Activated naive CD4-positive, alpha-beta T cell treated with anti-CD3 and anti-CD28 coated beads, Interleukin-2, amount 10 ng/mL, durations not matched to agents 7 days and 5 days (primary cell): ENCODE data around the gene ZNF200.
"Not testable (repeated sequence)": the region's sequence is repeated elsewhere in the genome, so short reads cannot be mapped to it uniquely, and the experiment has no call there.

ENCODE experiments used
- CTCF ChIA-PET: fragments of 350-600 bp; sonication (Branson Sonifier 250); formaldehyde crosslinking; loops from one replicate; lab custom pipeline; 2021; ENCODE audit warnings: antibody characterized with exemption; lab: Charles Lee
- DNase-seq: peaks from one replicate; pipeline ENCODE4 v3.0.0-alpha.2; 2020
- H3K27ac Mint-ChIP-seq: one replicate; pipeline ENCODE4 v1.8.0; 2021; ENCODE audit warnings: mild to moderate bottlenecking, moderate library complexity, mixed read lengths
- H3K27me3 Mint-ChIP-seq: one replicate; pipeline ENCODE4 v1.8.0; 2021; ENCODE audit warnings: mild to moderate bottlenecking, mixed read lengths
- H3K36me3 Mint-ChIP-seq: one replicate; pipeline ENCODE4 v1.8.0; 2021; ENCODE audit warnings: mixed read lengths
- H3K4me1 Mint-ChIP-seq: one replicate; pipeline ENCODE4 v1.8.0; 2021; ENCODE audit warnings: mixed read lengths
- H3K4me3 Mint-ChIP-seq: one replicate; pipeline ENCODE4 v1.8.0; 2021; ENCODE audit warnings: mild to moderate bottlenecking, moderate library complexity, mixed read lengths
- H3K9me3 Mint-ChIP-seq: one replicate; pipeline ENCODE4 v1.8.0; 2021; ENCODE audit warnings: mixed read lengths

ZNF200 gene

GRCh38 chr16:3241761-3242160 is 6.8 kb upstream of the ZNF200 start:
- no peak overlapping the region for H3K27ac Mint-ChIP-seq
- H3K27me3 Mint-ChIP-seq = peaks cover 8% of the 10 kb centered on the region
- DNase-seq = no peak
- H3K9me3 Mint-ChIP-seq = peaks cover 6% of the 10 kb centered on the region
- H3K4me3 Mint-ChIP-seq = no peak overlapping the region
- H3K4me1 Mint-ChIP-seq = no peaks in the 10 kb centered on the region
- H3K36me3 Mint-ChIP-seq = peaks cover 2% of the 10 kb centered on the region
- CTCF ChIA-PET = no interaction called here

- Mint-ChIP-seq H3K27ac (peak overlapping the region; percentile 91), H3K4me3 (peak overlapping the region; percentile 69), H3K27me3 (peaks cover 9% of the 10 kb centered on the region), H3K9me3 (peaks cover 26% of the 10 kb centered on the region), H3K4me1 (peaks cover 43% of the 10 kb centered on the region), H3K36me3 (peaks cover 37% of the 10 kb centered on the region)
- peak; percentile 72 for DNase-seq
- CTCF ChIA-PET = no interaction called here
Measured at GRCh38 chr16:3235856-3236669, 1.1 kb upstream of the ZNF200 start.

GRCh38 chr16:3234543-3234856 is 458 bp downstream of the ZNF200 start:
- CTCF ChIA-PET = no interaction called here
- no peak for DNase-seq
- Mint-ChIP-seq H3K27ac (peak overlapping the region; percentile 95), H3K4me3 (peak overlapping the region; percentile 91), H3K27me3 (peaks cover 9% of the 10 kb centered on the region), H3K36me3 (peaks cover 50% of the 10 kb centered on the region), H3K4me1 (peaks cover 43% of the 10 kb centered on the region), H3K9me3 (peaks cover 37% of the 10 kb centered on the region)

GRCh38 chr16:3223913-3224515 is 10.9 kb downstream of the ZNF200 start:
- Mint-ChIP-seq H3K4me3 (no peak overlapping the region), H3K4me1 (no peaks in the 10 kb centered on the region), H3K9me3 (peaks cover 61% of the 10 kb centered on the region), H3K36me3 (peaks cover 71% of the 10 kb centered on the region), H3K27me3 (no peaks in the 10 kb centered on the region), H3K27ac (no peak overlapping the region)
- CTCF ChIA-PET = no interaction called here
- no peak for DNase-seq

GRCh38 chr16:3220839-3221238 is 14.1 kb downstream of the ZNF200 start:
- H3K27ac Mint-ChIP-seq = no peak overlapping the region
- peaks cover 58% of the 10 kb centered on the region for H3K9me3 Mint-ChIP-seq
- H3K36me3 Mint-ChIP-seq = peaks cover 62% of the 10 kb centered on the region
- H3K4me1 Mint-ChIP-seq = peaks cover 18% of the 10 kb centered on the region
- no peak overlapping the region for H3K4me3 Mint-ChIP-seq
- H3K27me3 Mint-ChIP-seq = no peaks in the 10 kb centered on the region
- no peak for DNase-seq
- CTCF ChIA-PET = no interaction called here

GRCh38 chr16:3216263-3216640 is 18.7 kb downstream of the ZNF200 start:
- H3K27me3 Mint-ChIP-seq = no peaks in the 10 kb centered on the region
- H3K4me1 Mint-ChIP-seq = peaks cover 44% of the 10 kb centered on the region
- H3K36me3 Mint-ChIP-seq = peaks cover 45% of the 10 kb centered on the region
- DNase-seq = no peak
- H3K9me3 Mint-ChIP-seq = peaks cover 49% of the 10 kb centered on the region
- H3K4me3 Mint-ChIP-seq = no peak overlapping the region
- CTCF ChIA-PET = interaction anchor here (1.3 to 1.4 kb wide), 2 partner anchors 17 to 34 kb away, joined by 3 to 4 read pairs; no protein-coding TSS in a partner anchor
- peak overlapping the region; percentile 100 for H3K27ac Mint-ChIP-seq

GRCh38 chr16:3215601-3216262 is 19.2 kb downstream of the ZNF200 start:
- H3K4me1 Mint-ChIP-seq = peaks cover 44% of the 10 kb centered on the region
- no peak for DNase-seq
- CTCF ChIA-PET = interaction anchor here (1.3 to 1.4 kb wide), 2 partner anchors 17 to 33 kb away, joined by 3 to 4 read pairs; no protein-coding TSS in a partner anchor
- peak overlapping the region; percentile 17 for H3K4me3 Mint-ChIP-seq
- peaks cover 41% of the 10 kb centered on the region for H3K36me3 Mint-ChIP-seq
- peaks cover 48% of the 10 kb centered on the region for H3K9me3 Mint-ChIP-seq
- H3K27ac Mint-ChIP-seq = peak overlapping the region; percentile 100
- no peaks in the 10 kb centered on the region for H3K27me3 Mint-ChIP-seq

- CTCF ChIA-PET = interaction anchor here (1.3 to 1.4 kb wide), 2 partner anchors 18 to 32 kb away, joined by 3 to 4 read pairs; no protein-coding TSS in a partner anchor
Measured at GRCh38 chr16:3214904-3215600, 19.9 kb downstream of the ZNF200 start.

GRCh38 chr16:3212567-3212966 is 22.4 kb downstream of the ZNF200 start:
- Mint-ChIP-seq H3K27ac (peak overlapping the region; percentile 73), H3K4me1 (peaks cover 39% of the 10 kb centered on the region), H3K9me3 (peaks cover 53% of the 10 kb centered on the region), H3K4me3 (no peak overlapping the region), H3K27me3 (peaks cover 4% of the 10 kb centered on the region), H3K36me3 (peaks cover 36% of the 10 kb centered on the region)
- DNase-seq = no peak
- CTCF ChIA-PET = no interaction called here

More at GRCh38 chr16:3214904-3215600, 19.9 kb downstream of the ZNF200 start:
- Mint-ChIP-seq H3K27ac (peak overlapping the region; percentile 100), H3K4me3 (peak overlapping the region; percentile 17), H3K36me3 (peaks cover 41% of the 10 kb centered on the region), H3K27me3 (peaks cover 4% of the 10 kb centered on the region), H3K4me1 (peaks cover 44% of the 10 kb centered on the region), H3K9me3 (peaks cover 49% of the 10 kb centered on the region)
- peak; percentile 62 for DNase-seq

- no peak overlapping the region for H3K27ac Mint-ChIP-seq
Measured at GRCh38 chr16:3212006-3212405, 23.0 kb downstream of the ZNF200 start.

GRCh38 chr16:3207086-3207953 is 27.6 kb downstream of the ZNF200 start:
- no peak for DNase-seq
- H3K4me1 Mint-ChIP-seq = peaks cover 4% of the 10 kb centered on the region
- H3K36me3 Mint-ChIP-seq = peaks cover 8% of the 10 kb centered on the region
- H3K27me3 Mint-ChIP-seq = peaks cover 29% of the 10 kb centered on the region
- peaks cover 47% of the 10 kb centered on the region for H3K9me3 Mint-ChIP-seq
- no peak overlapping the region for H3K4me3 Mint-ChIP-seq
- CTCF ChIA-PET = interaction anchor here (0.7 kb wide), 1 partner anchor 264 kb away, joined by 3 read pairs; no protein-coding TSS in a partner anchor
- no peak overlapping the region for H3K27ac Mint-ChIP-seq

More at GRCh38 chr16:3212006-3212405, 23.0 kb downstream of the ZNF200 start:
- CTCF ChIA-PET = no interaction called here
- Mint-ChIP-seq H3K27me3 (peaks cover 4% of the 10 kb centered on the region), H3K9me3 (peaks cover 57% of the 10 kb centered on the region), H3K4me1 (peaks cover 36% of the 10 kb centered on the region), H3K36me3 (peaks cover 36% of the 10 kb centered on the region), H3K4me3 (no peak overlapping the region)
- DNase-seq = no peak

GRCh38 chr16:3205939-3206338 is 29.0 kb downstream of the ZNF200 start:
- CTCF ChIA-PET, H3K36me3 Mint-ChIP-seq, H3K27ac Mint-ChIP-seq, H3K4me1 Mint-ChIP-seq, DNase-seq, H3K4me3 Mint-ChIP-seq: not testable (repeated sequence)
- peaks cover 41% of the 10 kb centered on the region for H3K9me3 Mint-ChIP-seq
- H3K27me3 Mint-ChIP-seq = peaks cover 39% of the 10 kb centered on the region

- H3K9me3 Mint-ChIP-seq = peaks cover 33% of the 10 kb centered on the region
- no peak overlapping the region for H3K27ac Mint-ChIP-seq
- peaks cover 50% of the 10 kb centered on the region for H3K27me3 Mint-ChIP-seq
- no peak for DNase-seq
- no peak overlapping the region for H3K4me3 Mint-ChIP-seq
- CTCF ChIA-PET = no interaction called here
- H3K36me3 Mint-ChIP-seq = peaks cover 6% of the 10 kb centered on the region
- no peaks in the 10 kb centered on the region for H3K4me1 Mint-ChIP-seq
Measured at GRCh38 chr16:3202903-3203539, 31.9 kb downstream of the ZNF200 start.
